Measurements from ENCODE around the gene SPTSSA. TPM values are rescaled to one million over a fixed set of nuclear protein-coding genes. Genes with fewer than 3 reads are reported as not detected.
A peak's percentile ranks its signal among the peaks of the same experiment; 100 is the strongest.

SPTSSA gene
- total RNA-seq, 4 donors from 2014 or later = 17.0 to 31.4 (median 21.7) TPM

DNA sequence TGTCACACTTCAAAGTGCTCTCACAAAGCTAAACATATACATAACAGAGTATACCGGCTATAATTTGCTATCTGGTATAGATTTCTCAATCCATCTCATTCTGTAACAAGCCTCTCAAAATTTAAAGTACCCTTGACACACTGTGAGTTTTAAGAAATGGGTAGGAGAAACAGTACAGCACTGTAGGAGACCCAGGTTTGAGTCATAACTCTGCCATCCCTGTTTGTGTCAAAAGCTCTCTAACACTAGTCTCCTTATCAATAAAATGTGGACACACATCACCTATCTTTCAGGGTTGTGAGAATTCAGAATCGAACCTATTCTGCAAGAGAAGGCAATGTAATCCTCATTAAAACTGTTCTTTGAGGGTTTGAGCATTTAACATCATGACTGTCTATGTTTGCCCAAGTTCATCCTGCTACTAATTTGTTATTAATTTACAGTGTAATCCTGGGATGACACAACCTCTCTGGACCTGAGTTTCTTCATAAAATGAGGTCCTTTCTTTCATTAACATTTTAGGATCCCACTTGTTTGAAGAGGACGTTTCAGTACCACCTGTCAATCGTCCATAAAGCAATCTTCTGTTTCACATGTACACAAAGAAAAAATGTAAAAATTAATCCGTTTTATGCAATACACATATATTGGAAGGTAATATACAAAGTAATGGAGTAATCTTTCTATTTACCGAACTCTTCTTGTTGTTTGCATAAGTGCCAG, 12.1 kb downstream of the SPTSSA start:
- no peak for DNase-seq
- Histone ChIP-seq H3K4me1 (no peaks in the 10 kb centered on the region), H3K36me3 (peaks cover 0 to 12% (median 0%) of the 10 kb centered on the region in 3 donors), H3K9me3 (no peaks in the 10 kb centered on the region), H3K27ac (no peak overlapping the region), H3K27me3 (no peaks in the 10 kb centered on the region), H3K4me3 (no peak overlapping the region)
- TF ChIP-seq CTCF (IDR thresholded peaks at IDR 0.05) (no peak), POLR2A (IDR thresholded peaks at IDR 0.05) (no peak)

- Histone ChIP-seq H3K4me1 (peaks cover 0 to 16% (median 0%) of the 10 kb centered on the region in 4 donors), H3K4me3 (no peak overlapping the region), H3K36me3 (no peaks in the 10 kb centered on the region), H3K9me3 (no peaks in the 10 kb centered on the region), H3K27me3 (no peaks in the 10 kb centered on the region), H3K27ac (no peak overlapping the region)
- no peak for DNase-seq
- TF ChIP-seq CTCF (IDR thresholded peaks at IDR 0.05) (no peak), POLR2A (IDR thresholded peaks at IDR 0.05) (no peak)
These were observed 22.9 kb downstream of the SPTSSA start for GRCh38 chr14:34439090-34439489.

DNA sequence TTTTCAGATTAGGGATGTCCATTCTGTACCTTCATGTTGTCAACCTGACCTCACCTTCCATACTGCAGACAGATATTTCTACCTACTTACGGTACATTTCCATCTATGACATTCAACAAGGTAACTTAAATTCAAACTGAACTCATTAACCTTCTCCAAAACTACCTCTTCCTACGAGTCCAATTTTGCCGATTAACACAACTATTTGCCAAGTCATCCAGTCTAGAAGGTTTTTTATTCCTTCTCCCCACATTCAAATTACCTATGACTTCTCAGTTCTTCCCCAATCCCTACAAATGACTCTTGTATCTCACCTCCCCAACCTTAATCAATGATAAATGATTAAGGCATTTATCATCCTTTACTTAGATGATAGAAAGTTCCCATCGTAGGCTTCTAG, 23.6 kb downstream of the SPTSSA start:
- Histone ChIP-seq H3K4me1 (peaks cover 0 to 16% (median 0%) of the 10 kb centered on the region in 4 donors), H3K4me3 (no peak overlapping the region), H3K36me3 (peaks cover 0 to 3% (median 0%) of the 10 kb centered on the region in 3 donors), H3K27me3 (no peaks in the 10 kb centered on the region), H3K27ac (no peak overlapping the region), H3K9me3 (no peaks in the 10 kb centered on the region)
- no peak for DNase-seq
- no peak for TF ChIP-seq POLR2A (IDR thresholded peaks at IDR 0.05)
- TF ChIP-seq CTCF (IDR thresholded peaks at IDR 0.05) = no peak

DNA sequence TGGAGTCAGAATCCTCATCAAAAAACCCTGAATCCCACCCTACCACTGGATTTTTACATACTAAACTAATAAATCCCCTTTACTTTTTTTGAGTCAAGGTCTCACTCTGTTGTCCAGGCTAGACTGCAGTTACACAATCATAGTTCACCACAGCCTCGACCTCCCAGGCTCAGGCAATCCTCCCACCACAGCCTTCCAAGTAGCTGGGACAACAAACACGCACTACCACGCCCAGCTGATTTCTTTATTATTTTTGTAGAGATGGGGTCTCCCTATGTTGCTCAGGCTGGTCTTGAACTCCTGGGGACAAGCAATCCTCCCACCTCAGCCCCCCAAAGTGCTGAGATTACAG, 24.3 kb downstream of the SPTSSA start:
- no peaks in the 10 kb centered on the region for H3K27me3 ChIP-seq
- H3K4me1 ChIP-seq = peaks cover 0 to 16% (median 0%) of the 10 kb centered on the region in 4 donors
- TF ChIP-seq CTCF (IDR thresholded peaks at IDR 0.05) (no peak), POLR2A (IDR thresholded peaks at IDR 0.05) (no peak)
- H3K27ac ChIP-seq = peak overlapping the region in 1 of 4 donors; percentile 81
- no peak for DNase-seq
- no peaks in the 10 kb centered on the region for H3K9me3 ChIP-seq
- no peak overlapping the region for H3K4me3 ChIP-seq
- peaks cover 0 to 3% (median 0%) of the 10 kb centered on the region in 3 donors for H3K36me3 ChIP-seq

- H3K4me1 ChIP-seq = peaks cover 0 to 16% (median 0%) of the 10 kb centered on the region in 4 donors
- no peak for TF ChIP-seq CTCF (IDR thresholded peaks at IDR 0.05)
- TF ChIP-seq POLR2A (IDR thresholded peaks at IDR 0.05) = no peak
- no peak for DNase-seq
- peaks cover 0 to 3% (median 0%) of the 10 kb centered on the region in 3 donors for H3K36me3 ChIP-seq
- H3K9me3 ChIP-seq = no peaks in the 10 kb centered on the region
- H3K4me3 ChIP-seq = no peak overlapping the region
- no peaks in the 10 kb centered on the region for H3K27me3 ChIP-seq
- peak overlapping the region in 2 of 4 donors; percentile 55 to 81 for H3K27ac ChIP-seq
These were observed 24.9 kb downstream of the SPTSSA start for GRCh38 chr14:34436960-34437728.
